Measurements from ENCODE around the gene EIF4G3. TPM values are rescaled to one million over a fixed set of nuclear protein-coding genes. Genes with fewer than 3 reads are reported as not detected.
"Not testable (repeated sequence)": the region's sequence is repeated elsewhere in the genome, so short reads cannot be mapped to it uniquely, and the experiment has no call there.

The EIF4G3 gene, protein sequence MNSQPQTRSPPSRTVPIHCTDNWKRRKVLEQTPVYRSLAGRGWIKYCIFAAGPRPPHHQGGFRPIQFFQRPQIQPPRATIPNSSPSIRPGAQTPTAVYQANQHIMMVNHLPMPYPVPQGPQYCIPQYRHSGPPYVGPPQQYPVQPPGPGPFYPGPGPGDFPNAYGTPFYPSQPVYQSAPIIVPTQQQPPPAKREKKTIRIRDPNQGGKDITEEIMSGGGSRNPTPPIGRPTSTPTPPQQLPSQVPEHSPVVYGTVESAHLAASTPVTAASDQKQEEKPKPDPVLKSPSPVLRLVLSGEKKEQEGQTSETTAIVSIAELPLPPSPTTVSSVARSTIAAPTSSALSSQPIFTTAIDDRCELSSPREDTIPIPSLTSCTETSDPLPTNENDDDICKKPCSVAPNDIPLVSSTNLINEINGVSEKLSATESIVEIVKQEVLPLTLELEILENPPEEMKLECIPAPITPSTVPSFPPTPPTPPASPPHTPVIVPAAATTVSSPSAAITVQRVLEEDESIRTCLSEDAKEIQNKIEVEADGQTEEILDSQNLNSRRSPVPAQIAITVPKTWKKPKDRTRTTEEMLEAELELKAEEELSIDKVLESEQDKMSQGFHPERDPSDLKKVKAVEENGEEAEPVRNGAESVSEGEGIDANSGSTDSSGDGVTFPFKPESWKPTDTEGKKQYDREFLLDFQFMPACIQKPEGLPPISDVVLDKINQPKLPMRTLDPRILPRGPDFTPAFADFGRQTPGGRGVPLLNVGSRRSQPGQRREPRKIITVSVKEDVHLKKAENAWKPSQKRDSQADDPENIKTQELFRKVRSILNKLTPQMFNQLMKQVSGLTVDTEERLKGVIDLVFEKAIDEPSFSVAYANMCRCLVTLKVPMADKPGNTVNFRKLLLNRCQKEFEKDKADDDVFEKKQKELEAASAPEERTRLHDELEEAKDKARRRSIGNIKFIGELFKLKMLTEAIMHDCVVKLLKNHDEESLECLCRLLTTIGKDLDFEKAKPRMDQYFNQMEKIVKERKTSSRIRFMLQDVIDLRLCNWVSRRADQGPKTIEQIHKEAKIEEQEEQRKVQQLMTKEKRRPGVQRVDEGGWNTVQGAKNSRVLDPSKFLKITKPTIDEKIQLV (N-terminal part only)
- polyA plus RNA-seq (2013, experiment 1 of 2), result 44.4 TPM
- polyA plus RNA-seq (2013, experiment 2 of 2), result 57.8 TPM

DNA sequence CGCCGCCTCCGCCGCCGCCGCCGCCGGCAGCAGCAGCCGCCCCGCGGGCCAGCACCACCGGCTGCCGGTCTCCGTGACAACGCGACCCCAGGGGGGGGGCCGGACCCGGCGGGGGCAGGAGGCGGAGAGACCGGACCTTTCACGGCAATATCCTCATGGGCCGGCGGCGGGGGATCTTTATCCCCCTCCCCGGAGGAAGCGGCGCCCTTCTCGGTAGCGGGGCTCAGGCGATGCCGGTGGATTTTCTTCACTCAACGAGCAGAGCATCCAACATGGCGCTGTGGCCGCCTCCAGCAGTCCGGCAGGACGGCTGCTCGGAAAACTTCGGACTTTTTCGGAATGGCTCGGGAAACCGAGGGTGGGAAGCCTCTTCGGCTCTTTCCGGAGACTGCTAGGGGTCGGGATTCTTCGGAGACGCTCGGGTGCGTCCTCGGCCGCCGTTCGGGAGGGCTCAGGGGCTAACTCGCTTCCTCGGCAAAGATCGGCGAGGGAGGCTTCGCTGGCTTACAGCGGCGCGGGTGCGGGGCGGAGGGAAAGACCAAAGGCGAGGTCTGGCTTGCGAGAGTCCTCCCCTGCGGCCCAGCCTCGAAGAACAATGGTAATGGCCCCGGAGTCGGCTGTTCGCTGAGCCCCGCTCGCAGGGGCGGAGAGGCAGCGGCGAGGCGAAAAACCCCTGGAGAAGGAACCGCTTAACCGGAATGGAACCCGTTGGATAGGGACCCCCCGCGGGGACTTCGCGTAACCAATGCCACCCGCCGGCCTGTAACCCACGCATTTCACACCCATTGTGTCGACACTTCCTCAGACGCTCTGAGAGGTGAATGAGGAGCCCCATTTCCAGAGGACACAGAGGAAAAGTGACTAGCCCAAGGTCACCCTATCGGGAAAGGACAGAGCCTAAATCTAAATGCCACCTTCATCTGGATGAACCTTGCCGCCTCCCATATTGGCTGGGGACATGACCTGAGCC is at the start of gene EIF4G3:
TSS of gene EIF4G3 (minus strand) at position 312 of the 970 bp plus-strand sequence. CDS start 174,155 bp downstream, outside the sequence.
- 3% methylated on average over 90 of the region's 90 CpGs for WGBS
- peak within 1 kb of the TSS; percentile 92 for H3K27ac ChIP-seq (ENCODE audit: low read depth, low read length)

DNA sequence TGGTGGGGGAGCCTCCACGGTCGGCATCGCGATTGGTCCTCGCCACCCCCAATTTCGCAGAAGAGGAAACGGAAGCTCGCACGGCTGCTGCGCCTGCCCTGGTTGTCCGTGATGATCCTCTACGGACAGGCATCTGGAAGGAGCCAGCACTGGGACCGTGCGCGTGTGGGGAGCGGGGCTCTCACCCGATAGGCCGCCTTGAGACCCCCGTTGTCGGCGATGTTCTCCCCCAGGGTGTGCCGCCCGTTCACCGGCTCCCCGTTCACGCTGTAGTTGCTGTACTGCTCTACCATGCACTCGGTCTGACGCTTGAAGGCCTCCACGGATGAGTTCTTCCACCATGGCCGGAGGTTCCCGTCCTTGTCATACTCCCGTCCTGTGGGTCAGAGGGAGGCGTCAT is 48.4 kb upstream of the EIF4G3 start:
- no peaks in the 10 kb centered on the region for H3K27me3 ChIP-seq (ENCODE audit: insufficient read depth, low read length)
- H3K36me3 ChIP-seq (ENCODE audit: insufficient read depth, low read length), result peaks cover 18% of the 10 kb centered on the region
- no peaks in the 10 kb centered on the region for H3K4me1 ChIP-seq (ENCODE audit: insufficient read depth, low read length)
- no peak overlapping the region for H3K4me3 ChIP-seq (ENCODE audit: low read length)
- H3K9me3 ChIP-seq (ENCODE audit: insufficient read depth, low read depth, low read length), result no peaks in the 10 kb centered on the region
- no peak overlapping the region for H3K9ac ChIP-seq (ENCODE audit: low read depth, low read length)
- 95% methylated on average over 33 of the region's 33 CpGs for WGBS
- no peak overlapping the region for H3K27ac ChIP-seq (ENCODE audit: low read depth, low read length)

More for the DNA sequence above, at the start of gene EIF4G3:
- H3K4me1 ChIP-seq (ENCODE audit: insufficient read depth, low read length), result peaks cover 16% of the 10 kb centered on the region
- H3K27me3 ChIP-seq (ENCODE audit: insufficient read depth, low read length), result peaks cover 27% of the 10 kb centered on the region
- peak within 1 kb of the TSS; percentile 84 for H3K4me3 ChIP-seq (ENCODE audit: low read length)
- peaks cover 4% of the 10 kb centered on the region; the same call in 1 of the 2 replicates for H3K36me3 ChIP-seq (ENCODE audit: insufficient read depth, low read length)
- no peaks in the 10 kb centered on the region for H3K9me3 ChIP-seq (ENCODE audit: insufficient read depth, low read depth, low read length)
- H3K9ac ChIP-seq (ENCODE audit: low read depth, low read length), result peak within 1 kb of the TSS; percentile 82

DNA sequence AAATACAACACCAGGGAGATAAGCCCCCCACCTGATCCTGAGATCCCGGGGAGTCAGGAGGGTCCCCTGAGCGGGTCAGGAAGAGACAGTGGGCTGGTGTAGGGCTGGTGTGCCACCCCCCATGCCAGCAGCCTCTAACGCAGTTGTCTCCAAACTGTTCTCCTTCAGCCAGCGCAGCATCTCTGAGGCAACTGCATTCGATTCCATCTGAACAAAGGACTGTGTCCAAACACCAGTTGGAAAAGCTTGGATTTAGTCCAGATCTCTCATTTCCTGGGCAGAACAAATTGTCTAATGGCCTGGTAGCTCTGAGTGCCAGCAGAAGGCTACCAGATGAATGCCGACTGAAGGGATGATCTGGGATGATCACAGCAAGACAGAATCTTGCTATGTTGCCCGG is 44.1 kb upstream of the EIF4G3 start:
- Histone ChIP-seq H3K4me1 (ENCODE audit: insufficient read depth, low read length) (no peaks in the 10 kb centered on the region), H3K36me3 (ENCODE audit: insufficient read depth, low read length) (peaks cover 18% of the 10 kb centered on the region), H3K9ac (ENCODE audit: low read depth, low read length) (no peak overlapping the region), H3K9me3 (ENCODE audit: insufficient read depth, low read depth, low read length) (no peaks in the 10 kb centered on the region), H3K27ac (ENCODE audit: low read depth, low read length) (no peak overlapping the region), H3K4me3 (ENCODE audit: low read length) (no peak overlapping the region), H3K27me3 (ENCODE audit: insufficient read depth, low read length) (no peaks in the 10 kb centered on the region)
- WGBS, result 86% methylated on average over 7 of the region's 7 CpGs

DNA sequence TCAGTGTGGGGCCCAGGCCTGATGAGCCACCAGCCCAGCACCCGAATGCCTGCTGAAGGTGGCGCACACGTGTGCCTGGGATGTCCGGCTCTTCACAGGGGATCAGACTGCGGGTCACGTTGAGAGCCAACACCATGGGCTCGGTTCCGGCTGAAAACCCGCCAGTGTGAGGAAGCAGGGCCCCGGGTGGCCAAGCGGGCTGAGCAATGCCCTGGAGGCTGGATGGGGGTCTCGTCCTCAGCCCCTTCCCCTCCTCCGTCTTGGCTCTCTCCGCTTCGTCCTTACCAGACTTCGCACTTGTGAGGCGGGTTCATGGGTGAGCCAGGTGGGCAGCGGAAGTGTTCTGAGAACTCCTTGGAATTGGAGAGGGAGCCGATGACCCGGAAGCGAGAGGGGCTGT is 43.0 kb upstream of the EIF4G3 start:
- H3K9ac ChIP-seq (ENCODE audit: low read depth, low read length), result no peak overlapping the region
- no peaks in the 10 kb centered on the region for H3K4me1 ChIP-seq (ENCODE audit: insufficient read depth, low read length)
- WGBS, result 96% methylated on average over 21 of the region's 21 CpGs
- no peak overlapping the region for H3K27ac ChIP-seq (ENCODE audit: low read depth, low read length)
- H3K9me3 ChIP-seq (ENCODE audit: insufficient read depth, low read depth, low read length), result no peaks in the 10 kb centered on the region
- H3K27me3 ChIP-seq (ENCODE audit: insufficient read depth, low read length), result no peaks in the 10 kb centered on the region
- peaks cover 11% of the 10 kb centered on the region for H3K36me3 ChIP-seq (ENCODE audit: insufficient read depth, low read length)
- H3K4me3 ChIP-seq (ENCODE audit: low read length), result no peak overlapping the region

DNA sequence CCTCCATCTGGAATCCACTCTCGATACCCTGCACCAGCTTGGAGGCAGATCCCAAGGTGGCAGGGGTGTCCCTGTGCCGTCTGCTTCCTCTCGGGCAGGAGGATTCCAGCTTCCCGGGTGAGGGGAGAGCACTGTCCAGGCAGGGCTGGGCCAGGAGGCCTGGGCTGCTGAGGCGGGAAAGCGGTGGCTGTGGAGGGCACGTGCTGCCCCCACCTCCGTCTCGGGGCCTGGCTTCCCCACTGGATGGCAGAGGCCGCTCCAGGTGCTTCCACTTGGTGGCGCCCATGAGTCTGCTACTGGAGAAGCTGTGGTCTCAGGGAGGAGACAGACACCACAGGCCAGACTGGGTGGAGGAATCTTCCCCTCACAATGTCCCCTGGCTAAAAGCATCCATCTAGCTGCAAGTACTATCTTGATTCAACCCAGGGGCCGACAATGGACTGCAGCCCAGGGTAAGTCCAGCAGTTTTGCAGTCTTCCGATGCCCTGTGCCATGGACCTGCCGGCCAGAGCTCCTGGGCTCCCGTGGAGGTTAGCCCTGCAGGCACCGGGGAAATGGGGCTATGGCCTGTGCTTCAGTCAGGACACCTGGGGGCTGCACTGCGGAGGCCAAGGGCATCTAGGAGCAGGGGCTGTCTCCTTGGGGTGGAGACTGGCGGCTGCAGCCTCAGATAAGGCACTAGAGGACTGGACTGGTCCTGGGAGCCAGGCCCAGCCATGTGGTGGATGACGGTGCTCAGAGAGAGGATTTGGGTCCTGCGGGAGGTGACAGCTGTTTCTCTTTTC is 41.3 kb upstream of the EIF4G3 start:
- Histone ChIP-seq H3K4me1 (ENCODE audit: insufficient read depth, low read length) (no peaks in the 10 kb centered on the region), H3K9me3 (ENCODE audit: insufficient read depth, low read depth, low read length) (no peaks in the 10 kb centered on the region), H3K9ac (ENCODE audit: low read depth, low read length) (no peak overlapping the region), H3K27me3 (ENCODE audit: insufficient read depth, low read length) (no peaks in the 10 kb centered on the region), H3K36me3 (ENCODE audit: insufficient read depth, low read length) (peaks cover 8% of the 10 kb centered on the region; the same call in 1 of the 2 replicates), H3K27ac (ENCODE audit: low read depth, low read length) (no peak overlapping the region), H3K4me3 (ENCODE audit: low read length) (no peak overlapping the region)
- 83% methylated on average over 20 of the region's 20 CpGs for WGBS

DNA sequence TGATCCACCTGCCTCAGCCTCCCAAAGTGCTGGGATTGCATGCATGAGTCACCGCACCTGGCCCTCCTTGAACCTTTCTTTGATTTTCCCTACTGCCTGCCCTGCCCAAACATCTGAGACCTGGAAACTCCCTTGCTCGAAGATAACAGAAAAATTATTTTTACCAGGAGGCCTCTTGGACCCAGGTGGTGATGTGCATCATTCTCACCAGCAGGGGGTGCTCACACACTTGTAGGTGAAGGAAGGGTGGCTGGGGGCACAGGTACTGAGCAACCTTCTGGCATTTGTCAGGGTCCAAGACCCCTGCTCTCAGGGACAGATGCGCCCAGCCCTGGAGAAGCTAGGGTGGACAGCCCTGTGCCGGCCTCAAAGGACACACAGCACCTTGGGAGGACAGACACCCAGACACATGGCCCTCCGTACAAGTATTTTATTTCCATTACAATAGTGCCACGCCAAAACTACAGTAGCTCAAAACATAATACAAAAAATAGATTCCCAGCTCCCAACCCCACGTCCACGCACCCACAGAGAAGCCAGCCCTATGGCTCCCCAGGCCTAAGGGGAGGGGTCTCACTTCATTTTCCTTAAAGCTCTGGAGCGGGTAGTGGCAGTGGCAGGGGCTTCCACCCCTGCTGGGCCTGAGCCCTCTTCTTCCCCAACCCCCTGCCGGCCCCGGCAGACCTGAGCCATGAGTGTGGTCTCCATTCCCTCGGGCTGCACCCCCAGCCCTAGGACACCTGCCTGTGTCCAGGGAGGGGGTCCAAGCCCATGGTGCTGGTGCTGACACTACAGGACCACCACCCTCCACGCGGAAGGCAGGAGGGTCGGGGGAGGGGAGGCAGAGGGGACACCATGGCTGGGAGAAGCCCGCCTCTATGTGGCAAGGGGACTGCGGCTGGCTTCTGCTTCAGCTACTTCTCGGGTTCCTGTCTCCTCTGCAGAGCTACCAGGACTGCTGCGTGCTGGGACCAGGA is 40.4 kb upstream of the EIF4G3 start:
- 80% methylated on average over 19 of the region's 19 CpGs for WGBS
- H3K36me3 ChIP-seq (ENCODE audit: insufficient read depth, low read length), result peaks cover 8% of the 10 kb centered on the region; the same call in 1 of the 2 replicates
- no peak overlapping the region for H3K27ac ChIP-seq (ENCODE audit: low read depth, low read length)
- H3K27me3 ChIP-seq (ENCODE audit: insufficient read depth, low read length), result no peaks in the 10 kb centered on the region
- no peak overlapping the region for H3K9ac ChIP-seq (ENCODE audit: low read depth, low read length)
- H3K4me3 ChIP-seq (ENCODE audit: low read length), result no peak overlapping the region
- H3K9me3 ChIP-seq (ENCODE audit: insufficient read depth, low read depth, low read length), result no peaks in the 10 kb centered on the region
- H3K4me1 ChIP-seq (ENCODE audit: insufficient read depth, low read length), result no peaks in the 10 kb centered on the region

DNA sequence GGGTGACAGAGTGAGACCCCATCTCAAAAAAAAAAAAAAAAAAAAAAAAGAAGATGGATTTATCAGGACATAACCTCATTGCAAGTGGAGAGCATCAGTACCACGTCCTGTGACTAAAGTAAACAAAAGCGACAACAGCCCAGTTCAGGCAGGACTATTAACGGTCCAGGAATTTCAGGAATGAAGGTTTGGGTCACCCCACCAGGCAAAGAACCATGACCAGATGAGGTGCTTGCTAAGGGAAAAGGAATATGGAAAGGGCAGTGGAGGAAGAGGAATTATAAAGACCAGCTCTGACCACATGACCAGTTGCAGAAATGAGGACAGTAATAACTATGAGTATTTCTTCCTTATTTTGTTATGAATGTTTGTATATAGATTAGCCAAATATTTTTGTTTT is 35.4 kb upstream of the EIF4G3 start:
- Histone ChIP-seq H3K27ac (ENCODE audit: low read depth, low read length) (no peak overlapping the region), H3K9ac (ENCODE audit: low read depth, low read length) (no peak overlapping the region), H3K36me3 (ENCODE audit: insufficient read depth, low read length) (no peaks in the 10 kb centered on the region), H3K9me3 (ENCODE audit: insufficient read depth, low read depth, low read length) (no peaks in the 10 kb centered on the region), H3K27me3 (ENCODE audit: insufficient read depth, low read length) (no peaks in the 10 kb centered on the region), H3K4me1 (ENCODE audit: insufficient read depth, low read length) (no peaks in the 10 kb centered on the region), H3K4me3 (ENCODE audit: low read length) (no peak overlapping the region)
- 62% methylated on average over 3 of the region's 3 CpGs for WGBS

DNA sequence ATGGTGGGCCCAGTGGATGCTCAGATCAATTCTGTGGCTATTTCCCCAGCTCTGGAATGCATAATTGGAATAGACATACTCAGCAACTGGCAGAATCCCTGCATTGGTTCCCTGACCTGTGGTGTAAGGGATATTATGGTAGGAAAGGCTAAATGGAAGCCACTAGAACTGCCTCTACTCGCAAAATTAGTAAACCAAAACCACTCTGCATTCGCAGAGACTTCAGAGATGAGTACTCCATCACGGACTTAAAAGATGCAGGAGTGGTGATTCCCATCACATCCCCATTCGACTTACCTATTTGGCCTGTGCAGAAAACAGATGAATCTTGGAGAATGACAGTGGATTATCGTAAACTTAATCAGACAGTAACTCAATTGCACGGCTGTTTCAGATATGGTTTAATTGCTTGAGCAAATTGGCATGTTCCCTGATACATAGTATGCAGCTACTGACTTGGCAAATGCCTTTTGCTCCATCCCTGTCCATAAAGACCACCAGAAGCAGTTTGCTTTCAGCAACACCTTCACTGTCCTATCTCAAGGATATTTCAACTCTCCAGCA is 31.5 kb upstream of the EIF4G3 start:
- not testable (repeated sequence) for H3K4me1 ChIP-seq (ENCODE audit: insufficient read depth, low read length); H3K36me3 ChIP-seq (ENCODE audit: insufficient read depth, low read length); H3K4me3 ChIP-seq (ENCODE audit: low read length); H3K27ac ChIP-seq (ENCODE audit: low read depth, low read length); H3K9ac ChIP-seq (ENCODE audit: low read depth, low read length); H3K9me3 ChIP-seq (ENCODE audit: insufficient read depth, low read depth, low read length); H3K27me3 ChIP-seq (ENCODE audit: insufficient read depth, low read length)
- 91% methylated on average over 6 of the region's 6 CpGs for WGBS

DNA sequence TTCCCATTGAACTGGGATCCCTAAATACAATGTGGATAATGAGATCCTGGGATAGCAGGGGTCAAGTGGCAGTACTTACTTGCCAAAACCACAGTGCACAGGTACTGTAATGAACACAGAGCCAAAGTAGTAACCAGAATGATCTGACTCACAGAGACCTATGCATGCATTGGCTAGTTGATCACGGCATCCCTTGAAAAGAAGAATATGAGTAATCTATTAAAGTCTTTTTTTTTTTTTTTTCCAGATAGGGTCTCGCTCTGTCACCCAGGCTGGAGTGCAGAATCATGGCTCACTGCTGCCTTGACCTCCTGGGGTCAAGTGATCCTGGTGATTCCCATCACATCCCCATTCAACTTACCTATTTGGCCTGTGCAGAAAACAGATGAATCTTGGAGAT is 29.4 kb upstream of the EIF4G3 start:
- H3K9ac ChIP-seq (ENCODE audit: low read depth, low read length), result no peak overlapping the region
- H3K4me3 ChIP-seq (ENCODE audit: low read length), result no peak overlapping the region
- no peaks in the 10 kb centered on the region for H3K36me3 ChIP-seq (ENCODE audit: insufficient read depth, low read length)
- H3K9me3 ChIP-seq (ENCODE audit: insufficient read depth, low read depth, low read length), result no peaks in the 10 kb centered on the region
- no peaks in the 10 kb centered on the region for H3K4me1 ChIP-seq (ENCODE audit: insufficient read depth, low read length)
- no peaks in the 10 kb centered on the region for H3K27me3 ChIP-seq (ENCODE audit: insufficient read depth, low read length)
- H3K27ac ChIP-seq (ENCODE audit: low read depth, low read length), result no peak overlapping the region
- 100% methylated on average over 2 of the region's 2 CpGs for WGBS
